Effector memory CD4-positive, alpha-beta T cell (primary cell): Measurements from ENCODE around the gene BMAL2.

Experiments
- DNase-seq, 3 donors: peaks; one replicate each; pipeline ENCODE4 v3.0.0-alpha.2; 2020
- H3K27ac ChIP-seq: 2 replicates; pipeline ENCODE4 v1.7.0; 2013; ENCODE audit warnings: mild to moderate bottlenecking, low read length, moderate library complexity; ENCODE audit not compliant: insufficient read depth, poor library complexity, severe bottlenecking
- H3K27me3 ChIP-seq: replicated peaks from 2 replicates; pipeline ENCODE4 v1.7.0; 2013; ENCODE audit warnings: mild to moderate bottlenecking, low read length; ENCODE audit not compliant: insufficient read depth, control insufficient read depth, poor library complexity, severe bottlenecking
- H3K36me3 ChIP-seq: 2 replicates; pipeline ENCODE4 v1.7.0; 2013; ENCODE audit warnings: mild to moderate bottlenecking, low read length, moderate library complexity; ENCODE audit not compliant: control insufficient read depth, insufficient read depth
- H3K4me1 ChIP-seq: 2 replicates; pipeline ENCODE4 v1.7.0; 2013; ENCODE audit warnings: low read length, mild to moderate bottlenecking; ENCODE audit not compliant: control insufficient read depth, insufficient read depth, poor library complexity, severe bottlenecking
- H3K4me3 ChIP-seq: 2 replicates; pipeline ENCODE4 v1.7.0; 2013; ENCODE audit warnings: low read length, low read depth, mild to moderate bottlenecking; ENCODE audit not compliant: insufficient read depth, poor library complexity, severe bottlenecking
- H3K9me3 ChIP-seq: 2 replicates; pipeline ENCODE4 v1.7.0; 2013; ENCODE audit warnings: mild to moderate bottlenecking, low read length, moderate library complexity; ENCODE audit not compliant: control insufficient read depth
- total RNA-seq, 3 donors: gene quantifications; one replicate each; lab custom pipeline; 2026; lab: John Stamatoyannopoulos, UW

Gene BMAL2, protein sequence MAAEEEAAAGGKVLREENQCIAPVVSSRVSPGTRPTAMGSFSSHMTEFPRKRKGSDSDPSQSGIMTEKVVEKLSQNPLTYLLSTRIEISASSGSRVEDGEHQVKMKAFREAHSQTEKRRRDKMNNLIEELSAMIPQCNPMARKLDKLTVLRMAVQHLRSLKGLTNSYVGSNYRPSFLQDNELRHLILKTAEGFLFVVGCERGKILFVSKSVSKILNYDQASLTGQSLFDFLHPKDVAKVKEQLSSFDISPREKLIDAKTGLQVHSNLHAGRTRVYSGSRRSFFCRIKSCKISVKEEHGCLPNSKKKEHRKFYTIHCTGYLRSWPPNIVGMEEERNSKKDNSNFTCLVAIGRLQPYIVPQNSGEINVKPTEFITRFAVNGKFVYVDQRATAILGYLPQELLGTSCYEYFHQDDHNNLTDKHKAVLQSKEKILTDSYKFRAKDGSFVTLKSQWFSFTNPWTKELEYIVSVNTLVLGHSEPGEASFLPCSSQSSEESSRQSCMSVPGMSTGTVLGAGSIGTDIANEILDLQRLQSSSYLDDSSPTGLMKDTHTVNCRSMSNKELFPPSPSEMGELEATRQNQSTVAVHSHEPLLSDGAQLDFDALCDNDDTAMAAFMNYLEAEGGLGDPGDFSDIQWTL
- total RNA-seq, result 0.26 to 1.0 (median 0.97) reads per million in 3 donors

DNA sequence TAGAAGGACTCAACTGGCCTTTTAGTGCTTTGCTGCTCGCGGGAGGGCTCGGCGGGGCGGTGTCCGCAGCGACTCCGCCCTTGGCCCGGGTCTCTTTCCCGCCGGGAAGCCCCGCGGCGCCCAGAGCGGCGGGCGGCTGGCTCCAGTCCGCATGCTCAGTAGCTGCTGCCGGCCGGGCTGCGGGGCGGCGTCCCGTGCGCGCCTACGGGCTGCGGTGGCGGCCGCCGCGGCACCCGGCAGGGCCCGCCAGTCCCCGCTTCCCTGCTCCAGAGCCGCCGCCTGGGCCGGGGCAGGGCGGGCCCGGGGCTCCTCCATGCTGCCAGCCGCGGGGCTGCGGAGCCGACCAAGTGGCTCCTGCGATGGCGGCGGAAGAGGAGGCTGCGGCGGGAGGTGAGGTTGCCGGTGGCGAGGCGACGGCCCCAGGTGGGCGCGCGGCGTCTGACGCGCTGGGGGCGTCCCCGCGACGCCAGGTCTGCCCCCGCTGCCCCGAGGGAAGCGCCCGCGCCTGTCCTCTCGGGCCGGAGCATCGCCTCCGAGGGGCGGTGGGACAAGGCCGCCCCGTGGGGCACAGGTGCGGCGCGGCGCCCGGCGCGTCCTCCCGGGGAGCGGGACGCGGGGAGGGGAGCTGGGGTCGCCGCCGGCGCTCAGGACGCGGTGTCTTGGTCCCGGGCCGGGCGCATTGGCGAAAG lies at the start of gene BMAL2:
BMAL2 (plus strand) TSS at position 123 of the 689 bp plus-strand sequence; CDS start at position 360, 237 bp downstream.
- Histone ChIP-seq H3K36me3 (no peaks in the 10 kb centered on the region), H3K4me1 (peaks cover 6% of the 10 kb centered on the region), H3K27me3 (peaks cover 5% of the 10 kb centered on the region), H3K4me3 (peak within 1 kb of the TSS; percentile 56), H3K27ac (no peak within 1 kb of the TSS), H3K9me3 (no peaks in the 10 kb centered on the region)
- peak in 1 of 3 donors; percentile 6 for DNase-seq

GRCh38 chr12:27284021-27284420 lies 48.6 kb upstream of the BMAL2 start:
- no peak overlapping the region for H3K27ac ChIP-seq
- no peaks in the 10 kb centered on the region for H3K9me3 ChIP-seq
- H3K4me3 ChIP-seq, result no peak overlapping the region
- H3K27me3 ChIP-seq, result no peaks in the 10 kb centered on the region
- no peak for DNase-seq
- no peaks in the 10 kb centered on the region for H3K36me3 ChIP-seq
- H3K4me1 ChIP-seq, result no peaks in the 10 kb centered on the region

- no peaks in the 10 kb centered on the region for H3K36me3 ChIP-seq
- no peak for DNase-seq
- H3K4me1 ChIP-seq, result no peaks in the 10 kb centered on the region
- no peaks in the 10 kb centered on the region for H3K27me3 ChIP-seq
- no peaks in the 10 kb centered on the region for H3K9me3 ChIP-seq
- H3K27ac ChIP-seq, result no peak overlapping the region
- no peak overlapping the region for H3K4me3 ChIP-seq
Observed at GRCh38 chr12:27284751-27285150, 47.9 kb upstream of the BMAL2 start.

- Histone ChIP-seq H3K36me3 (no peaks in the 10 kb centered on the region), H3K4me3 (no peak overlapping the region), H3K4me1 (no peaks in the 10 kb centered on the region), H3K27ac (no peak overlapping the region), H3K9me3 (no peaks in the 10 kb centered on the region), H3K27me3 (no peaks in the 10 kb centered on the region)
- DNase-seq, result no peak
Observed at GRCh38 chr12:27285403-27285802, 47.2 kb upstream of the BMAL2 start.

DNA sequence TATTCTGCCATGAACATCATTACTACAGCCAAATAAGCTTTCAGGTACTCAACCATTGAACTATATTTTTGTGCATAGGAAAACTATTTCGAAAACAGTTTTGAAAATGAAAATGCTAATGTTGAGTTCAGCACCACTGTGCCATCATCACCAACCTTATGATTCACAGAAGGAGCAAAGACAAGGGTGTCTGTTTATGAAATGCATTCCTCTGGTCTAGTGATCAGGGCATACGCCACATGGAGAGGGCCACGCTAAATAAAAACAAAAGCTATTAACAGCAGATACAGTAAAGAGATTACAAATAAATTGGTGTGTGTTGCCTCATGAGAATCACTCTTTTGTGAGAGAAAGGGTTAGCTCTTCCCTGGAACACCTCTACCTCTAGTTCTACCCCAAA lies 43.2 kb upstream of the BMAL2 start:
- Histone ChIP-seq H3K4me1 (no peaks in the 10 kb centered on the region), H3K27me3 (no peaks in the 10 kb centered on the region), H3K4me3 (no peak overlapping the region), H3K27ac (no peak overlapping the region), H3K36me3 (no peaks in the 10 kb centered on the region), H3K9me3 (no peaks in the 10 kb centered on the region)
- DNase-seq, result no peak

GRCh38 chr12:27290501-27291168 lies 42.0 kb upstream of the BMAL2 start:
- H3K36me3 ChIP-seq, result no peaks in the 10 kb centered on the region
- H3K4me1 ChIP-seq, result no peaks in the 10 kb centered on the region
- H3K27me3 ChIP-seq, result no peaks in the 10 kb centered on the region
- no peak overlapping the region for H3K27ac ChIP-seq
- DNase-seq, result no peak
- no peaks in the 10 kb centered on the region for H3K9me3 ChIP-seq
- no peak overlapping the region for H3K4me3 ChIP-seq

- Histone ChIP-seq H3K36me3 (no peaks in the 10 kb centered on the region), H3K4me1 (no peaks in the 10 kb centered on the region), H3K4me3 (no peak overlapping the region), H3K27ac (no peak overlapping the region), H3K9me3 (no peaks in the 10 kb centered on the region), H3K27me3 (no peaks in the 10 kb centered on the region)
- DNase-seq, result no peak
Observed at GRCh38 chr12:27291862-27292261, 40.8 kb upstream of the BMAL2 start.

DNA sequence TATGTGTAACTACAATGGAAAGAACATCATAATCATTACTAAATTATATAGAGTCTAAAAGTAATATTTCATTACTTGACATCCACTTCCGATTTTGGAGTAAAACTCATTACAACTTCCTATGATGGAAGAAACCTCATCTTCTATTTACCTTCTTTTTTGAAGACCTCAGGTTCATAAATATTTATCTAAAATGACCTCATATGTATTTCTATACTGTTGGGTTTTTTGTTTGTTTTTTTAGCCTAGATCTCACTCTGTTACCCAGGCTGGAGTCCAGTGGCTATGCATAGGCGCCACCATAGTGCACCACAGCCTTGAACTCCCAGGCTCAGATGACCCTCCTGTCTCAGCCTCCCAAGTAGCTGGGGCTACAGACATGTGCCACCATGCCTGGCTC lies 39.9 kb upstream of the BMAL2 start:
- no peaks in the 10 kb centered on the region for H3K36me3 ChIP-seq

DNA sequence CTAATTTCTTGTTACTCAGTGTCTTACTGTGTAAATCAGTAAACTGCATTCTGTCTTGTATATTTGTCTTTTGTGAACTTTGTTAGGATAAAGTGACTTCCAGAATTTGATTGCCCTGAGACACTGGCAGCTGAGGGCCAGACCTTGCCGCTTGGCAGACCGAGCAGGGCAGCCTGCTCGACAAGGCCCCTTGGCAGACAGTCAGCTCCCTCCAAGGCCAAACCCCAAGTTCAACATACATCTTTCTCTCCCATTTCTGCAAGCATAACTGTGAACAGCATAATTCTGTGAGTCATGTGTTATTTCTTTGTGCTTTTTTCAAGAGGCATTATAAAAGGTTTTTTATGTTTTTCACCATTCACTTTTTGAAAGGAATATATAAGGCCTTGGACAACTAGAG lies 39.2 kb upstream of the BMAL2 start:
- Histone ChIP-seq H3K36me3 (no peaks in the 10 kb centered on the region), H3K9me3 (no peaks in the 10 kb centered on the region), H3K27me3 (no peaks in the 10 kb centered on the region), H3K27ac (no peak overlapping the region), H3K4me3 (no peak overlapping the region), H3K4me1 (no peaks in the 10 kb centered on the region)
- DNase-seq, result no peak

More for the DNA sequence above, 39.9 kb upstream of the BMAL2 start:
- no peaks in the 10 kb centered on the region for H3K4me1 ChIP-seq
- no peaks in the 10 kb centered on the region for H3K9me3 ChIP-seq
- no peak for DNase-seq
- H3K4me3 ChIP-seq, result no peak overlapping the region
- H3K27ac ChIP-seq, result no peak overlapping the region
- H3K27me3 ChIP-seq, result no peaks in the 10 kb centered on the region
